ENCODE measurements around the gene ATP6V0A4.

Gene ATP6V0A4

GRCh38 chr7:138739859-138740258, 58.1 kb downstream of the ATP6V0A4 start:
- no peak for DNase-seq (ENCODE audit: low read depth in 1 of 2, low spot score in 1 of 2)
- TF ChIP-seq SPI1 (IDR thresholded peaks at IDR 0.05; ENCODE audit: borderline replicate concordance, low read depth), result no peak
- TF ChIP-seq POLR2AphosphoS5 (IDR thresholded peaks at IDR 0.05; ENCODE audit: low read depth), result no peak
- TF ChIP-seq CTCF (IDR thresholded peaks at IDR 0.05; ENCODE audit: insufficient read depth, low read length), result no peak
- TF ChIP-seq GABPA (IDR thresholded peaks at IDR 0.05; ENCODE audit: low read depth), result no peak
- no peak for TF ChIP-seq REST (IDR thresholded peaks at IDR 0.05; ENCODE audit: insufficient replicate concordance, low read depth)
- no peak overlapping the region for H3K27ac ChIP-seq (replicated peaks)
- H3K4me3 ChIP-seq (replicated peaks; ENCODE audit: insufficient read depth, low read length), result no peak overlapping the region
- H3K27me3 ChIP-seq (ENCODE audit: insufficient read depth, poor library complexity, severe bottlenecking), result no peaks in the 10 kb centered on the region

GRCh38 chr7:138738551-138739335, 59.3 kb downstream of the ATP6V0A4 start:
- peak; percentile 50 to 87 for DNase-seq (ENCODE audit: low read depth in 1 of 2, low spot score in 1 of 2)
- Histone ChIP-seq H3K4me3 (replicated peaks; ENCODE audit: insufficient read depth, low read length) (no peak overlapping the region), H3K27ac (replicated peaks) (no peak overlapping the region), H3K27me3 (ENCODE audit: insufficient read depth, poor library complexity, severe bottlenecking) (no peaks in the 10 kb centered on the region)
- TF ChIP-seq POLR2AphosphoS5 (IDR thresholded peaks at IDR 0.05; ENCODE audit: low read depth), result no peak
- TF ChIP-seq CTCF (IDR thresholded peaks at IDR 0.05; ENCODE audit: insufficient read depth, low read length), result peak; percentile 94
- no peak for TF ChIP-seq GABPA (IDR thresholded peaks at IDR 0.05; ENCODE audit: low read depth)

GRCh38 chr7:138738114-138738513, 59.9 kb downstream of the ATP6V0A4 start:
- H3K27ac ChIP-seq (replicated peaks), result no peak overlapping the region
- H3K4me3 ChIP-seq (replicated peaks; ENCODE audit: insufficient read depth, low read length), result no peak overlapping the region
- H3K27me3 ChIP-seq (ENCODE audit: insufficient read depth, poor library complexity, severe bottlenecking), result no peaks in the 10 kb centered on the region
- no peak for TF ChIP-seq REST (IDR thresholded peaks at IDR 0.05; ENCODE audit: insufficient replicate concordance, low read depth)
- TF ChIP-seq SPI1 (IDR thresholded peaks at IDR 0.05; ENCODE audit: borderline replicate concordance, low read depth), result no peak
- no peak for TF ChIP-seq GABPA (IDR thresholded peaks at IDR 0.05; ENCODE audit: low read depth)
- no peak for TF ChIP-seq CTCF (IDR thresholded peaks at IDR 0.05; ENCODE audit: insufficient read depth, low read length)
- no peak for TF ChIP-seq POLR2AphosphoS5 (IDR thresholded peaks at IDR 0.05; ENCODE audit: low read depth)
- peak; percentile 5 to 9 for DNase-seq (ENCODE audit: low read depth in 1 of 2, low spot score in 1 of 2)
